Measurements from ENCODE around the gene TUBA3E.
"Not testable (repeated sequence)": the region's sequence is repeated elsewhere in the genome, so short reads cannot be mapped to it uniquely, and the experiment has no call there.

TUBA3E gene

DNA sequence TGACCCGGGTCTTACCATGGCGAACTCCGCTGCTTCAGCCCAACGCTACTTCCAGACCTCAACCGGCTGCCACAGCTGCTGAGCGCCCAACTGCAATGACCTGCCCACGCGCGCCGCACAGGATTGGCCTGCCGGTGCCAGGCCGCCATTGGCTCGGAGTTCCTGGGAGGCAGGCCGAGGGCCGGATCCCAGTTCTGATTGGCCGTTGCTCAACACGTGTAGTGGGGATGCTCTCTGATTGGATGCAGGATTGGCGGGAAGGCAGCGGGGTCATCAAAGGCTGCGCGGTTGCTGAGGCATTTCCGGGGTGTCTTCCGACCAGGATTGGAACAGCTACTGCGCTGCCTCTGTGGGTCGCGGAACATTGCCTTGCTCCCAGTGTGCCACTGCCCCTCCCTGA lies at the start of gene TUBA3E:
Gene TUBA3E (minus strand): TSS at position 97 of the 400 bp plus-strand sequence. CDS start 79 bp downstream, at position 18.
- DNase-seq (ENCODE audit: insufficient read length, low spot score), result no peak
- peak; percentile 23 for FAIRE-seq

DNA sequence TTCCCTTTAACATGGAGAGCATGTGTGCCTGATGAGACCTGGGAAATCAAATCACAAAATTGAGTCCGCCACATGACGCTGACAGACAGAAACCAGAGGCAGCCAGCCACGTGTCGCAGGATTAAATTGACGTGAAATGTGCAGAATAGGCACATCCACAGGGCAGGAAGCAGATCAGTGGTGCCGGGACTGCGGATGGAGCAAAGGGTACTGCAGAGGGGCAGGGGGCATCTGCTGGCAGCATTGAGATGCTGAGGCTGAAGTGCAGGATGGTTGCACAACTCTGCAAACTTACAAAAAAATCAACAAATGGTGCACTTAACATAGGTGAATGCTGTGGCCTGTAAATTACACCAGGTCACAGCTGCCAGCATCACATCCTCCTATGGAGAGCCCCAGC lies 48.2 kb upstream of the TUBA3E start:
- FAIRE-seq (no peak), DNase-seq (ENCODE audit: insufficient read length, low spot score) (no peak)

DNA sequence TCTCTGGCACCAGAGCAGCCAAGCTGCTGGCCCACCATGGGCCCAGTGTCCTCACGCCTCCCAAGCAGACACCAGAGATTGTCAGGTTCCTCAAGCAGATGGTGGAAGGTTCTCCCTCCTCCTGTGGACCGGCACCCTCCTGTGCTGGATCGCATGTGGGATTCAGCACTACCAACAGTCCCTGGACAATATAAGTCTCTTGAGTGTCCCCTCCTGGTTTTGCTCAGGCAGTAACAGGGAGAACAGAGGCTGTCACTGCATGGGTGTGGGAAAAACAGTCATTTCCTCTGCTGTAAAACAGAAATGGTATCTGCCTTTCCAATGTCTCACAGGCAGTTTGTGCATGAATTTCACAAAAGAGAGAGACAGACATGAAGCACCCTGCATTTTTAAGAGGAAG lies 47.7 kb upstream of the TUBA3E start:
- FAIRE-seq (no peak), DNase-seq (ENCODE audit: insufficient read length, low spot score) (no peak)

DNA sequence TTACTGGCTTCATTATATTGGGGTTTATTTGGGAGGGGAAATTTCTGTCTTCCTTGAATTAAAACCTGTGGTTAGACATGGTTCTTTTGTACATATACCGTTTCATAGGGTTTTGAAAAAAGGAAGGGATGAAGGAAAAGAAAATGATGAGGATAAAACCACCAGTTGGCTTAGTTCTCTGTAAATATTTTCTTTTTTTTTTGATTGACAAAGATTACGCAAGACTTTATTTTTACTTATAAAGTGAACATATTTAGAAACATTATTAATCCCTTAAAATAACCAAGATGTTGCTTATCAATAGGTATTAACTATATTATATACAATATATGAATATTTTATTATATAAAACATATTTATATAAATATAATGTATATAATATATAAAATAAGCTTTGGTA lies 45.1 kb upstream of the TUBA3E start:
- DNase-seq (ENCODE audit: insufficient read length, low spot score) (no peak), FAIRE-seq (no peak)

DNA sequence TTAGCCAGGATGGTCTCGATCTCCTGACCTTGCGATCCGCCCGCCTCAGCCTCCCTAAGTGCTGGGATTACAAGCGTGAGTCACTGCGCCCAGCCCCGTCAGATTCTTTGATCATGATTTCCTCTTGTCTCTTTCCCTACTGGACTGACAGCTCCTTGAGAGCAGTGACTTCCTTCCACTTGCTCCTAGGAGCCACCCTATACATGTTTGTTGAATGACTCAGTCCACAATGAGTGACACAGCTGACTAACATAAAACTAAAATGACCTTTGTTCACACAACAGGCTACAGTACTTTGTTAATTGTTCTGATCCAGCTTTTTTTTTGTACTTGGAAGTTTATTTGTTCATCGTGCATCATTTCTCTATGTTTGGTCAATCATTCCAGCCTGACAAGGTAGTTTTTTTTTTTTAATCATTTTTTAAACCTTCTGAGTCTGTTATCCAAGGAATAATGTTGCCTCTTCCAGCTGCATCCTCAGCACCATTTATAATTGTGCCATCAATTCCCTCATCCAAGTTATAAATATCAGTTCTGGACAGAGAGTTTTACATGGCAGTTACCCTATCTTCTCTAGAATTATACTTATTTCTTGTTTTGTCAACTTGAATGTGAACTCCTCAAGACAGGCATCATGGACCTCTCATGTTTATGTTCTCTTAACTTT lies 42.9 kb upstream of the TUBA3E start:
- DNase-seq (ENCODE audit: insufficient read length, low spot score) (peak; percentile 68), FAIRE-seq (no peak)

DNA sequence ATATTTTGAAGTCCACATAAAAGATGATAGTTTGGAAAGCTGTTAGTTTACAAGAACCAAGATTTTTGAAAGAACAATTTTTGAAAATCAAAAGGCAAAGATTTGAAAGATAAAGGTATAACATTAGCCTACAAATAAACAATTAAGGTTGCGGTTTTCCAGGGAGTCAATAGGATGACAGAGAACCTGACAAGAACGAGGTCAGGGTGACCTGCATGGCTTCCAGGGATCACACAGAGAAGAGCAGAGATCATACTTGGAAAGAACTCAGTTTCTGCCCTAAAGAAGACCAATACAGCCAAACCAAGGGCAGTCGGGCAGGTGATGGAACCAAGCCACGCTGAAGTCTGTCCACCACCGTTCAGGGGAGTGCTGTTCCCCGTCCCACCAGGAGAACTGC lies 41.3 kb upstream of the TUBA3E start:
- not testable (repeated sequence) for FAIRE-seq

DNA sequence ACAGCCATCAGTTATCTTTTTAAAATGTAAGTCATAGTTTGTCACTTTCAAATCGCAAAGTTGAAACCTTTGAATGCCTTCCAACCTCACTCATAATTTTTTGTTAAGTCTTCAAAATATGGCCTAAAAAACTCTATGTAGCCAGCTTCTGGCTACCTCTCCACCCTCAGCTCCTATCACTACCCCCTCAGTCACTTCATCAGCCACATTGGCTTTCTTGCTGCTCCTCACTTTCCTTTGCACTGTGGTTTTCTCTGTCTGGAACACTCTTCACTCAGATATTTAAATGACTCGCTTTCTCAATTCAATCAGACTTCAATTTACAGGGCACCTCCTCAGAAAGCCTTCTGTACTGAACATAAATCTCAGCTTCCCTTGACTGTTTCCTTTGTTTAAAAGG lies 34.8 kb upstream of the TUBA3E start:
- not testable (repeated sequence) for FAIRE-seq; DNase-seq (ENCODE audit: insufficient read length, low spot score)

More for the DNA sequence above, 41.3 kb upstream of the TUBA3E start:
- DNase-seq (ENCODE audit: insufficient read length, low spot score), result not testable (repeated sequence)

DNA sequence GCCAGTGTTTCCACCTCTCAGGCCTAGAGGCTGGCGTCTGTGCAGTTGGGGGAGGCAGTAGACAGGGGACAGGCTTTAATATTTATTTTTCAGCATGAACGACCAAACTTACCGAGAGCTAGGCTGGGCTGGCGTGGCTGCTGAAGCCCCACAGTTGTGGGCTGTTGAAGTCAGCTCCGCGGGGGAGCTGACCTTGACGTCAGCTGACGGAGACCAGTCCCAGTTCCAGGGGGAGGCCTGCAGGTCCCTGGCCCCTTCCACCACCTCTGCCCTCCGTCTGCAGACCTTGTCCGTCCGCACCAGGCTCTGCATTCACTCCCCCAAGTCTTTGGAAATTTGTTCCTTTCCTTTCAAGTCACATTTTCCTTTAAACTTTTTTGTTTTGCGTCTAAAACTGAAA lies 33.4 kb upstream of the TUBA3E start:
- FAIRE-seq, result no peak
- DNase-seq (ENCODE audit: insufficient read length, low spot score), result no peak

DNA sequence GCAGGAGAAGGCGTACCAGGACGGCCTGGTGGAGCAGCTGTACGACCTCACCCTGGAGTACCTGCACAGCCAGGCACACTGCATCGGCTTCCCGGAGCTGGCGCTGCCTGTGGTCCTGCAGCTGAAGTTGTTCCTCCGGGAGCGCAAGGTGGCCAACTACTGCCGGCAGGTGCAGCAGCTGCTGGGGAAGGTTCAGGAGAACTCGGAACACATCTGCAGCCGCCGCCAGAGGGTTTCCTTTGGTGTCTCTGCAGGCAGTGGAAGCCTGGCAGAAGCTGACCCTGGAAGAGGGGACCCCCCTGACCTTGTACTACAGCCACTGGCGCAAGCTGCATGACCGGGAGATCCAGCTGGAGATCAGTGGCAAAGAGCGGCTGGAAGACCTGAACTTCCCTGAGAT lies 32.7 kb upstream of the TUBA3E start:
- FAIRE-seq; DNase-seq (ENCODE audit: insufficient read length, low spot score): not testable (repeated sequence)

DNA sequence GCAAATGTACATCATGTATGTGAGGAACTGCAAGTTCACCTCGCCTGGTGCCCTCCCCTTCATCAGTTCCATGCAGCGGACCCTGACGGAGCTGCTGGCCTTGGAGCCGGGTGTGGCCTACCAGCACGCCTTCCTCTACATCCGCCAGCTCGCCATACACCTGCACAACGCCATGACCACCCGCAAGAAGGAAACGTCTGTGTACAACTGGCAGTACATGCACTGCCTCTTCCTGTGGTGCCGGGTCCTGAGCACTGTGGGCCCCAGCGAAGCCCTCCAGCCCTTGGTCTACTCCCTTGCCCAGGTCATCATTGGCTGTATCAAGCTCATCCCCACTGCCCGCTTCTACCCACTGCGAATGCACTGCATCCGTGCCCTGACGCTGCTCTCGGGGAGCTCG lies 32.1 kb upstream of the TUBA3E start:
- not testable (repeated sequence) for FAIRE-seq; DNase-seq (ENCODE audit: insufficient read length, low spot score)

DNA sequence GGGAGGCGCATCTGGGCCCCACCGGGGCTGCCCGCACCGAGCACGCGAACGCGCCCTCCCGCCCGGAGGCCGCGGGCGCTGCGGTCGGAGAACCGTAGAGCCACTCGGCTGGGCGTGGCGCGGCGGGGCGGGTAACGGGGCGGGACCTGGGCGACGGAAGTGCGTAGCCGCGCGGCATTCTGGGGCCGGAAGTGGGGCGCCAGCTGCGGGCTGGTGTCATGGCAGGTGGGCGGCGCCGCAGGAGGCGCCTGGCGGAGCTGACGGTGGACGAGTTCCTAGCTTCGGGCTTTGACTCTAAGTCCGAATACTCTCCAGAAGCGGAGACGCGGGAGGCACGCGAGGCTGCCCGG lies 30.9 kb upstream of the TUBA3E start:
- FAIRE-seq; DNase-seq (ENCODE audit: insufficient read length, low spot score): not testable (repeated sequence)

DNA sequence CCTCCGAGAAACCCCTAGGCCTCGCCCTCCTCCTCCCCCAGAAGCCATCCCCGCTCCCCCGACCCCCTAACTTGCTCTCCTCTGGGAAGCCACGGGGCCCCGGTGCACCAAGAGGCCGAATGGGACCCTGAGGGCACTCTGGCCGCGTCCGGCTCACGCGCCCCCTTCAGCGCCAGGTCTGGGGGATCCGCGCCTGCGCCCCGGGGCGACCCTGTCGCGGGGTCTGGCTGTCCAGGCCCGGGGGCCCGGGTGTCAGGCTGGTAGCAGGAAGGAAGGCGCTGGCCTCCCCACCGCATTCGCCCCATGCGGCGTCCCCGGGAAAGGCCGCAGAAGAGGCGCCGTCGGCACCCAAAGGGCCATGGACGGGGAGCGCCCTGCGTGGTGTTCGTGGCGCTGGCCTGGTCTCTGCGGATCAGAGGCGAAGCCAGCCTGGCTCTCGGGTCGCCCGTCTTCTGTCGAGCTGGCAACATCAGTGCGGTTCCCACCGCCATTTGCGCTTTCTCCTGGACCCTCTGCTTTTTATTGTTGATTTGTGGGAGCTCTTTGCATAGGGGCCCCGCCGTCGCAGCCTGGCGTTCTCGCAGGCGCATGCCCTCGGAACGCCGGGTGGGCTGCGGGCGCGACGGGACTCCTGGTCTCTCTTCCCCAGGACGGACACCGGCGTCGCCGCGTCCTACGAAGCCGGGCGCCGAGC lies 30.4 kb upstream of the TUBA3E start:
- DNase-seq (ENCODE audit: insufficient read length, low spot score); FAIRE-seq: not testable (repeated sequence)

DNA sequence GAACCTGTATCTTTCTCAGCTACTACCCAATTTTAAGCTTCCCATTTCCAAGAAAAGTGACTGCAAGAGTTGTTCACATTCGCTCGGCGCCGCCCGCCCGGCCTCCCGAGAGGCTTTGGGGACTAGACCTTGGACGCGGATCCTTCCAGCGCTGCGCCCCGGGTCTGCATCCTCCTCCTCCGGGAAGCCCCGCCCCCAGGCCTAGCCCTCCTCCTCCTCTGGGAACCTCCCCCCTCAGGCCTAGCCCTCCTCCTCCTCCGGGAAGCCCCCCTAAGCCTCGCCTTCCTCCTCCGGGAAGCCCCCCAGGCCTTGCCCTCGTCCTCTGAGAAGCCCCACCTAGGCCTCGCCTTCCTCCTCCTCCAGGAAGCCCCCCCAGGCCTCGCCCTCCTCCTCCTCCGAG lies 29.8 kb upstream of the TUBA3E start:
- DNase-seq (ENCODE audit: insufficient read length, low spot score); FAIRE-seq: not testable (repeated sequence)

DNA sequence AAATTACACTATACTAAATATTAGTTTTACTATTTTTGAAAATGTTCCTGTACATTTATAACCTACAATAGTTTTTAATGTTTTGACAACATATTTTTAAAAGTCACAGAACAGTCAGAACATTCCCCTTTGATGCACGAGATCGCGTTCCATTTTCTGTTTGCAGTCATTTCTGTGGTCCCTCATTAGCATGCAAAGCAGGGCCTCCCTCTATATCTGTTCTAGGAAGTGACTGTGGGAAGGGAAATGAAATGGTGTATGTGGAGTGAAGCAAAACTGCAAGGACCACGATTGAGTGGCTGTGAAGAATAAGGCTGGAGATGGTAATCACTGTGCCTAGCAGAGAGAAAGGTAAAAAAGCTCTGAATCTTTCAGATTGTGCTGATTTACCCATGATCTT lies 24.3 kb upstream of the TUBA3E start:
- DNase-seq (ENCODE audit: insufficient read length, low spot score); FAIRE-seq: not testable (repeated sequence)

DNA sequence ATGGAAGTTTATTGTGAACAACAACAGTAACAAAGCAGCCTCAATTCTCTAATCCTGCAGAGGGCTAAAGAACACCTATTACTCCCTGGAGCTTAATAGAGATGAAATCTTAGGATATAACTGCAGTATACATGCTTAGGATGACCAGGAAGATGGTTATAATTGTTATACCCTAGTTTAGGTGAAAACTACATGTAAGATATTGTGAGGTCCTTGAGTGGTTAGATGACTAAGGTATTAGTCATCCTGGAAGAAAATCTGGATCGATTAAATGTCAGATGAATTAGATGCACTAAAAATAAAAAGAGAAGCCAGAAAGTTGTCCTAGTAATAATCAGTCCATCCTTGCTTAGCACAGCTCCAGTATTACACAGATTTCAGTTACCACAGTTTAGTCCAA lies 22.3 kb upstream of the TUBA3E start:
- FAIRE-seq; DNase-seq (ENCODE audit: insufficient read length, low spot score): not testable (repeated sequence)

DNA sequence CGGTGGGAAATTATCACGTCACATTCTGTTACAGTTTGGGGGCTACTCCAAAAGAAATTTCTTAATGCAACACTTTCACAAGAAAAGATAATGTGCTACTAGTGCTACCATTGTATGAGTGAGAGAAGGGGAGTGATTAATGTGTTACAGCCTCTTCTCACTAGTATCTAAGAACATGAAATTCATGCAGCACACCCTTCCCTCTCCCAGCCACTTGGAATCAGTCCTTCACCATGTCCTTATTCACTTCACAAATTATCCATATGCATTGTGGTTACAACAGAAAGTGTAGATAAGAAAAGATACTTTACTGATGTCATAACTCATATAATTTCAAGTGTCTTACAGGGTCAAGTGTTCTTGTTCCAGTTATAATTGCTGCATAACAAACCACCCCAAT lies 20.9 kb upstream of the TUBA3E start:
- not testable (repeated sequence) for FAIRE-seq

DNA sequence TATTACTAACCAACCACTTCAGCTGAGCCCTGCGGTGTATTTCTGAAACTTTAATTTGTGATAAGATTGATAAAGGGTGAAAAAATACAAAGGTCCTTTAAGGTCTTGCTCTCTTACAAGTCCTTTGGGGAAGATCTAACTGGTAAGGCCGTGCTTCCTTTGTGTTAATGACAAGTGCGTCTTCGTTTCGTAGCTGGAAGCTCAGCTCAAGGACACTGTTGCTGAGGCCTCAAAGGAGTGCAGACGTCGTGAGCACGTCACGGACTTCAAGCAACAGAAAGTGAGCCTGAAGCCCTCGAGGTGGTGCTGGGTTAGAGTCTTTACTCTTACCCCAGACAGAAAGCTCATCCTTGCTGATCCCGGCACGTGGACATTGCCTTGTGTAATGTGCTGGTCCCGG lies 8.8 kb upstream of the TUBA3E start:
- not testable (repeated sequence) for DNase-seq (ENCODE audit: insufficient read length, low spot score); FAIRE-seq

More for the DNA sequence above, 20.9 kb upstream of the TUBA3E start:
- DNase-seq (ENCODE audit: insufficient read length, low spot score), result not testable (repeated sequence)

DNA sequence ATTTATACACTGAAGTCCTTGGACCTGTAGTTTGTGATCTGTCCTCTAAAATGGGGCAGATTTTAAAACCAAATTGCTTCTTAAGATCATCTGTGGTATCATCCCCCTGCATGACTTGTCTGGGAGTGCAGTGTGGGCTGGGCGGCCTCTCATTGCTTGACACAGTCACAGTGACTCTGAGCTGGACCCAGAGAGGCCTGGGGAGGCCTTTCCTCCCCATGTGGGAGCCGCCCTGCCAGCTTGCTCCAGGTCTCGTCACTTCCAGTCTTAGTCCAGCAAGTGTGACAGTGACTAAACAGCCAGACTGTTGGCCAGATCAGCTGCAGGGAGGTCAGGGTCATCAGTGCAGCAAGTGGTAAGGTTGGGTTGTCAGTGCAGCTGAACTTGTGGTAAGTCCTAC lies 4.9 kb upstream of the TUBA3E start:
- not testable (repeated sequence) for DNase-seq (ENCODE audit: insufficient read length, low spot score)
- peak; percentile 42 for FAIRE-seq

DNA sequence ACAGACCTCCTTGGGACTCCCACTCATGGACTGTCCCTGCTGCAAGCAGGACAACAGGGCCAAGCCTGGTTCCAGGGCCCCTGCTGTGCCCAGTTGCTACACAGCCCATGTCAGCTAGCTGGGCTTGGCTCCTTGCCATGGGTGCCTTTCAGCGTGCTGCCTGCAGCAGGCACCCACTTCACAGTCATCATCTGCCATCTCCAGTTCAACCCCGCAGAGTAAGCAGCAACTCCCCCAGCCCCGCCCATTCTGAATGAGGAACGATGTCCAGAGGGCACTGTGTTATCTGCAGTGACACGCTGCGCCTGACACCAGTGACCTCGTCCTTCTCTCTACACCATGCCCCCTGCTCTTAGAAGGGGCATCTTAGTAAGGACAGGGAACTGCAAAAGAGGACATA lies 4.3 kb upstream of the TUBA3E start:
- FAIRE-seq, result not testable (repeated sequence)

DNA sequence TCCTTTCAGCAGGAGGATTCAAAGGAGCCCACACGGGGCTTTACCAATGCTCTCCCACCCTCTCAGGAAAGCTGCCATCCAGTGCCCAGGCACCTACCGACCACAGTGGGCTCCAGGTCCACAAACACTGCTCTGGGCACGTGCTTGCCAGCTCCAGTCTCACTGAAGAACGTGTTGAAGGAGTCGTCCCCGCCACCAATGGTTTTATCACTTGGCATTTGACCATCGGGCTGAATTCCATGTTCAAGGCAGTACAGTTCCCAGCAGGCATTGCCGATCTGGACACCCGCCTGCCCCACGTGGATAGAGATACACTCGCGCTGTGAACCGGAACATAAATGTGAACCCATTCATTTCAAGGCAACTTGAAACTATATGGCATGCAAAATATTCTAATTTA lies 2.2 kb downstream of the TUBA3E start:
- not testable (repeated sequence) for FAIRE-seq; DNase-seq (ENCODE audit: insufficient read length, low spot score)

More for the DNA sequence above, 4.3 kb upstream of the TUBA3E start:
- DNase-seq (ENCODE audit: insufficient read length, low spot score), result not testable (repeated sequence)

DNA sequence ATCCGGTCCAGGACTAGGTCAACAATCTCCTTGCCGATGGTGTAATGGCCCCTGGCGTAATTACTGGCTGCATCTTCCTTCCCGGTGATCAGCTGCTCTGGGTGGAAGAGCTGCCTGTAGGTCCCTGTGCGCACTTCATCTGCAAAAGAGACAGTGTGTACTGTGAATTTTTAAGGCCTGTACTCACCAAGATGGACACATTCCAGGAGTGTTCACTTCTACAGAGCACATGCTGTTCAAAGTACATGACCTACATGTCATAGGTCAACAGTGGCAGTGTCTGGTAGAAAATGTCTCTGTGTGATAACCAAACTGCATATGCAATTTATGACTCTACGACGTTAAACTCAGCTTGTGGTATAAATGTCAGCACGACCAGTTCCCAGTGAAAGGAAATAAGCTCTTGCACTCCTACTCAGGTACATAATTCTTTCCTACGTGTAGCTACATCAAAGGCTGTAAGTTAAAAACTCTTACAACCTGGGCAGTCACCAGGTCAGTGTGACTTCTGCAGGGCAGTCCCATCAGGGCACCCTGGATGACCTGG lies 3.1 kb downstream of the TUBA3E start:
- peak; percentile 73 for FAIRE-seq
- not testable (repeated sequence) for DNase-seq (ENCODE audit: insufficient read length, low spot score)

DNA sequence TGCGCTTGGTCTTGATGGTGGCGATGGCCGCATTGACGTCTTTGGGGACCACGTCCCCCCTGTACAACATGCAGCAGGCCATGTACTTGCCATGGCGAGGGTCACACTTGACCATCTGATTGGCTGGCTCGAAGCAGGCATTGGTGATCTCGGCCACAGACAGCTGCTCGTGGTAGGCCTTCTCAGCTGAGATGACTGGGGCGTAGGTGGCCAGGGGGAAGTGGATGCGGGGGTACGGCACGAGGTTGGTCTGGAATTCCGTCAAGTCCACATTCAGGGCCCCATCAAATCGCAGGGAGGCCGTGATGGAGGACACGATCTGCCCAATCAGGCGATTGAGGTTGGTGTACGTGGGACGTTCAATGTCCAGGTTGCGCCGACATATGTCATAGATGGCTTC lies 4.4 kb downstream of the TUBA3E start:
- FAIRE-seq, result peak; percentile 4
- DNase-seq (ENCODE audit: insufficient read length, low spot score), result not testable (repeated sequence)
